Smooth muscle cell (in vitro differentiated cells): ENCODE data around the gene SMIM32. TPM values are rescaled to one million over a fixed set of nuclear protein-coding genes. Genes with fewer than 3 reads are reported as not detected.

Experiments
- DNase-seq: peaks from one replicate; lab custom pipeline; 2025; ENCODE audit not compliant: unreplicated experiment; lab: John Stamatoyannopoulos, UW
- H2AFZ ChIP-seq: fragments of 200-600 bp; sonication (generic); 2 replicates; pipeline ENCODE4 v1.6.0; 2016; ENCODE audit warnings: antibody characterized with exemption, low read depth, mild to moderate bottlenecking
- H3F3A ChIP-seq: fragments of 200-600 bp; sonication (generic); 2 replicates; pipeline ENCODE4 v1.6.0; 2017; ENCODE audit warnings: antibody characterized with exemption, low read depth
- H3K27ac ChIP-seq: fragments of 200-600 bp; sonication (generic); 2 replicates; pipeline ENCODE4 v1.5.1; 2016; ENCODE audit warnings: low read depth, mild to moderate bottlenecking
- H3K27me3 ChIP-seq: fragments of 200-600 bp; sonication (generic); 2 replicates; pipeline ENCODE4 v1.6.1; 2016; ENCODE audit warnings: low read depth, mild to moderate bottlenecking
- H3K36me3 ChIP-seq: fragments of 200-600 bp; sonication (generic); 2 replicates; pipeline ENCODE4 v1.5.1; 2016; ENCODE audit warnings: low read depth
- H3K4me1 ChIP-seq: fragments of 200-600 bp; sonication (generic); 2 replicates; pipeline ENCODE4 v1.5.1; 2016; ENCODE audit warnings: low read depth
- H3K4me2 ChIP-seq: fragments of 200-600 bp; sonication (generic); 2 replicates; pipeline ENCODE4 v1.6.0; 2016; ENCODE audit warnings: mild to moderate bottlenecking
- H3K4me3 ChIP-seq: fragments of 200-600 bp; sonication (generic); 2 replicates; pipeline ENCODE4 v1.5.1; 2016; ENCODE audit warnings: mild to moderate bottlenecking
- H3K79me2 ChIP-seq: fragments of 200-600 bp; sonication (generic); 2 replicates; pipeline ENCODE4 v1.6.0; 2016; ENCODE audit warnings: low read depth, mild to moderate bottlenecking
- H3K9ac ChIP-seq: fragments of 200-600 bp; sonication (generic); 2 replicates; pipeline ENCODE4 v1.6.0; 2016; ENCODE audit warnings: low read depth
- H3K9me3 ChIP-seq: fragments of 200-600 bp; sonication (generic); replicated peaks from 2 replicates; pipeline ENCODE4 v1.5.1; 2016; ENCODE audit warnings: low read depth
- H4K20me1 ChIP-seq: fragments of 200-600 bp; sonication (generic); 2 replicates; pipeline ENCODE4 v1.6.0; 2016; ENCODE audit warnings: low read depth
- WGBS: methylation state at CpG from one replicate; pipeline ENCODE4 v1.1.7; 2016; ENCODE audit warnings: low lambda C conversion rate; 5-methylcytosine and 5-hydroxymethylcytosine counted together
- polyA plus RNA-seq: library from polyadenylated mRNA; unstranded; fragments of >200 nt; fragmentation: Nextera tagmentation; extraction: Ambion mirVana; gene quantifications from 2 replicates; pipeline ENCODE4 v1.2.1, GENCODE V29; 2016
- total RNA-seq: library from RNA; depleted of rRNA; stranded (reverse); fragments of >200 nt; gene quantifications from 2 replicates; pipeline ENCODE4 v1.2.3, GENCODE V29; 2014
- TF ChIP-seq, protein P1 (sequence below): fragments of 200-600 bp; sonication (generic); IDR thresholded peaks from 2 replicates; pipeline ENCODE4 v1.5.1; 2017; ENCODE audit warnings: borderline replicate concordance, mild to moderate bottlenecking, antibody characterized with exemption; ENCODE audit not compliant: insufficient read depth, poor library complexity, severe bottlenecking

Gene SMIM32
- total and polyA plus RNA-seq, 2 experiments from 2014 or later: 1.5 to 2.2 TPM

DNA sequence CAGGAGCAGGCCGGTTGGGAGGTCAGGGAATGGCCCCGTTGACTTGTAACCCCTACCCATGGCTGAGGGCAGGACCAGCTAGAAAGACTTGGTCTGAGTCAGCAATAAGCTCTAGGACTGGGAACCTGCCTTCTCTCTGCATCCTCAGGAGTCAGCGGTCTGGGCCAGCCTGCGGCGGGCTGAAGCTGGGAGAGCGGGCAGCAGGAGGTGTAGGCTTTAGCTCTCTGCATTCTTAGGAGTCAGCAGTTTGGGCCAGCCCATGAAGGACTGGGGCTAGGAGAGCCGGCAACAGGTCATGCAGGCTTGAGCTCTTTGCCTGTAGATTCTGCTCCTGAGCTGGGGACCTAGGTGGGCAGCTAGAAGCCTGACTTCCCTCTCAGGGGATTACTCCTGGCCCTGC is 6.4 kb upstream of the SMIM32 start:
- no peak overlapping the region for H3K9ac ChIP-seq
- DNase-seq: no peak
- H3K27ac ChIP-seq: no peak overlapping the region
- no peak overlapping the region for H3K4me3 ChIP-seq
- no peaks in the 10 kb centered on the region for H3K27me3 ChIP-seq
- H3K9me3 ChIP-seq: no peaks in the 10 kb centered on the region
- no peaks in the 10 kb centered on the region for H4K20me1 ChIP-seq
- H3K4me1 ChIP-seq: peaks cover 21% of the 10 kb centered on the region
- H3K79me2 ChIP-seq: no peaks in the 10 kb centered on the region
- H3K36me3 ChIP-seq: no peaks in the 10 kb centered on the region
- WGBS: 89% methylated on average over 7 of the region's 7 CpGs
- no peak overlapping the region for H3K4me2 ChIP-seq
- H2AFZ ChIP-seq: no peak overlapping the region
- TF ChIP-seq, protein P1, sequence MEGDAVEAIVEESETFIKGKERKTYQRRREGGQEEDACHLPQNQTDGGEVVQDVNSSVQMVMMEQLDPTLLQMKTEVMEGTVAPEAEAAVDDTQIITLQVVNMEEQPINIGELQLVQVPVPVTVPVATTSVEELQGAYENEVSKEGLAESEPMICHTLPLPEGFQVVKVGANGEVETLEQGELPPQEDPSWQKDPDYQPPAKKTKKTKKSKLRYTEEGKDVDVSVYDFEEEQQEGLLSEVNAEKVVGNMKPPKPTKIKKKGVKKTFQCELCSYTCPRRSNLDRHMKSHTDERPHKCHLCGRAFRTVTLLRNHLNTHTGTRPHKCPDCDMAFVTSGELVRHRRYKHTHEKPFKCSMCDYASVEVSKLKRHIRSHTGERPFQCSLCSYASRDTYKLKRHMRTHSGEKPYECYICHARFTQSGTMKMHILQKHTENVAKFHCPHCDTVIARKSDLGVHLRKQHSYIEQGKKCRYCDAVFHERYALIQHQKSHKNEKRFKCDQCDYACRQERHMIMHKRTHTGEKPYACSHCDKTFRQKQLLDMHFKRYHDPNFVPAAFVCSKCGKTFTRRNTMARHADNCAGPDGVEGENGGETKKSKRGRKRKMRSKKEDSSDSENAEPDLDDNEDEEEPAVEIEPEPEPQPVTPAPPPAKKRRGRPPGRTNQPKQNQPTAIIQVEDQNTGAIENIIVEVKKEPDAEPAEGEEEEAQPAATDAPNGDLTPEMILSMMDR: no peak
- H3F3A ChIP-seq: no peaks in the 10 kb centered on the region

DNA sequence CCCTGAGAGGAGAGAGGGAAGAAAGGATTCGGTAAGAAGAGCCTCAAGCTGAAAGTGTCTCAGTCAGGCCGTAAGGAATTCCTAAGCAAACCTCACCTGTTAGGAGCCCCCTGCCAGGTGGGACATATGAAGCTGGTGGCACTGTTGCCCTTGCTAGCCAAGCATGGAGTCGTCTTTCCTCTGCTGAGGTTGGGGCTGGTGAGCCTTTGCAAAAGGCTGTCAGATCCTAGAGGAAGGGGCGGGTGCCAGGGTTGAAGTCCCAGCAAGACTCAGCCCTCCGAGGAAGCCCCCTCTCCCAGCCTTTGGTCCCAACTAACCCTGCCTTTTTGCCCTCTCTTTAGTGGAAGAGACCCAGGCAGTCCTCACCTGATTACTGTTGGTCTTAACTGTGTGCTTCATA is 5.5 kb upstream of the SMIM32 start:
- 94% methylated on average over 5 of the region's 5 CpGs for WGBS
- Histone ChIP-seq H3K79me2 (no peaks in the 10 kb centered on the region), H3K4me1 (peaks cover 22% of the 10 kb centered on the region), H3F3A (no peaks in the 10 kb centered on the region), H3K36me3 (no peaks in the 10 kb centered on the region), H3K9ac (no peak overlapping the region), H3K4me3 (no peak overlapping the region), H4K20me1 (no peaks in the 10 kb centered on the region), H3K4me2 (no peak overlapping the region), H3K9me3 (no peaks in the 10 kb centered on the region), H3K27ac (no peak overlapping the region), H3K27me3 (peaks cover 2% of the 10 kb centered on the region), H2AFZ (no peak overlapping the region)
- no peak for DNase-seq
- TF ChIP-seq, protein P1: no peak

GRCh38 chr5:136197462-136198142 is 4.6 kb upstream of the SMIM32 start:
- no peak for DNase-seq
- Histone ChIP-seq H3K4me2 (no peak overlapping the region), H2AFZ (no peak overlapping the region), H3K27ac (no peak overlapping the region), H3F3A (no peaks in the 10 kb centered on the region), H3K9me3 (no peaks in the 10 kb centered on the region), H3K9ac (no peak overlapping the region), H3K4me1 (peaks cover 17% of the 10 kb centered on the region), H4K20me1 (no peaks in the 10 kb centered on the region), H3K27me3 (peaks cover 10% of the 10 kb centered on the region), H3K36me3 (no peaks in the 10 kb centered on the region), H3K79me2 (no peaks in the 10 kb centered on the region), H3K4me3 (no peak overlapping the region)
- WGBS: 94% methylated on average over 4 of the region's 4 CpGs
- TF ChIP-seq, protein P1: no peak
